ENCODE results near the gene SLC2A11. TPM values are rescaled to one million over a fixed set of nuclear protein-coding genes. Genes with fewer than 3 reads are reported as not detected.
A peak's percentile ranks its signal among the peaks of the same experiment; 100 is the strongest.

The SLC2A11 gene
- total and polyA plus RNA-seq, 9 of the 15 experiments (the other 6 are each of a cell fraction or from before 2014, with no cell fraction given), result 0.44 to 2.7 (median 2.1) TPM

- TF ChIP-seq MGA (IDR thresholded peaks at IDR 0.05) (peak; percentile 99), DPF2 (IDR thresholded peaks at IDR 0.05) (no peak), ARHGAP35 (IDR thresholded peaks at IDR 0.05; ENCODE audit: partially characterized antibody) (no peak), CSDE1 (IDR thresholded peaks at IDR 0.05) (peak in 1 of 2 experiments; percentile 86; a peak in 2 of 4 replicates), CREB1 (IDR thresholded peaks at IDR 0.05) (no peak; the same call in none of the 2 replicates), CREB1 (CRISPR knock-in tag; IDR thresholded peaks at IDR 0.05) (peak; percentile 63), ZNF584 (CRISPR knock-in tag; IDR thresholded peaks at IDR 0.05; ENCODE audit: low read depth) (no peak), ZBTB33 (CRISPR knock-in tag; IDR thresholded peaks at IDR 0.05) (peak; percentile 32; the same call in 1 of the 2 replicates), MXI1 (IDR thresholded peaks at IDR 0.05; ENCODE audit: low read depth, low read length) (peak; percentile 57), RAD51 (IDR thresholded peaks at IDR 0.05; ENCODE audit: borderline replicate concordance, low read depth) (peak; percentile 84), NFYB (IDR thresholded peaks at IDR 0.05; ENCODE audit: extremely low read depth, insufficient read length) (peak; percentile 86), RBM15 (IDR thresholded peaks at IDR 0.05; ENCODE audit: insufficient read depth, low read length) (no peak)
Observed at GRCh38 chr22:23838681-23839468, 18.8 kb upstream of the SLC2A11 start, which contains the start of gene DERL3 (continued).
